CMK (cell line): ENCODE data around the gene RAB44.

Experiments used
- DNase-seq: peaks from one replicate; pipeline ENCODE4 v3.0.0-alpha.2; 2010; ENCODE audit warnings: low read depth

The RAB44 gene

DNA sequence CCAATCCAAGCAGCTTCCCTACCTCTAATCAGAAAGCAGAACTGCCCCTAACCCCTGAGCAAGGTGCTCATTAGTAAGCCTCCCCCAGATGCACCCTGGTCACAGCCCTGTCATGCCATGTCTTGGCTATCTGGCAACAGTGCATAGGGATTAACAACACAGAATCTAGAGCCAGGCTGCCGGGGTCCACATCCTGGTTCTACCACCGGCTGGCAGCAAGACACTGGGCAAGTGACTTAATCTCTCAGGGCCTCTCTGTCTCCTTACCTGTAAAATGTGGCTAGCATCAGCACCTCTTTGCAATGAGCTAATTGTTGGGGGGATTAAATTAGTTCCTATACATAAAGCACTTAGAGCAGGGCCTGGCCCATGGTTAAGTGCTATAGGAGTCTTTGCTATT, 73.5 kb downstream of the RAB44 start:
- no peak for DNase-seq

DNA sequence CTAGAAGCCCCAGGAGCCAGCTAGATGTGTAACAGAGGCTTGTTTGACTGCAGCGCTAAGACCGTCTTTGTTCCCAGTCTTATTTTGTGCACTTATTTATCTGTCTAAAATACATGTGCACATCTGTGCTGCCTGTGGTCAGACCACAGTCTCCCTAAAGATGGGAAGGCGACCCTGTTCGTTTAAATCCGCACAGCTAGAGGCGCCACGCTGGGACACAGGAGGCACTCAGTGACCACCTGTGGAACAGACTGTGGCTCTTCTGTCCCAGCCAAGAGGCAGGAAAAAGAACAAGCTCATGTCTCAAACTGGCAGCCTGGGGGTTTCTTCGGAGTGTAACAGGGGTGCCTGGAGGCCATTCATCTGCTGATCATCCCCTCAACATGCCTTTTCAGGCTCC, 74.8 kb downstream of the RAB44 start:
- DNase-seq, result peak; percentile 33

DNA sequence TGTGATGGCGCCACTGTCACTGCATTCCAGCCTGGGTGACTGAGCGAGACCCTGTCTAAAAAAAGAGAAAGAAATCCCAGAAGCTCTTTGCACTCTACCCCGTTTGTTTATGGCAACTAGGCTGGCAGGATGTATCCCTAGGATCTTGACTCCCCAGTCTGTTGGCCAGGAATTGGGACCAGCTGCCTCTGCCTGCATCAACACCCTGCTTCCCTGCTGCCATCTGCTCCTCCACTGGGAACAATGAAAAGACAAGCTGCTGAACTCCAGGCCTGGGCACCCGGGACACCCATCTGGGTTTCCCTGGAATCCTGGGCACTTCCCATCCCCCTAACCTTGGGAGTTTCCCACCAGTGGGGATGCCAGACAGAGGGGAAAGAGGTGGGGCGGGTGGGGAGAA, 76.7 kb downstream of the RAB44 start:
- no peak for DNase-seq

DNA sequence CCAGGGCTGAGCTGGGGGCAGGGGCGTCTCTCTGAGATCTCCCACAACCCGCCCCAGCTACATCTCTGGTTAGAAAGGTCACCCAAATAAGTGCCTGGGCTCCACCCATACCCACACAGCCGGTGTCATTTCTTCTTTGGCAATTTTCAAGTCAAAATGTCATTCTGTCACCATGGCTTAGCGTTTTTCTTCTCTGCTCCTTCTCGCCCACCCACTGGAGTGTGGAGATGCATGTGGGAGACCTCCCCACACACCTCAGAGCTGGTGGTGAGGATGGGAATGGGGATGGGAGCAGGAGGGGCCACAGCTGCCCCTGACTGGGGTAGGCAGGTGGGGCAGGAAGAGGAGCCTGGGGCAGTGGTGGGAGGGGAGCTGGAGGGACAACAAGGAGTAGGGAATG, 78.5 kb downstream of the RAB44 start:
- DNase-seq, result no peak

DNA sequence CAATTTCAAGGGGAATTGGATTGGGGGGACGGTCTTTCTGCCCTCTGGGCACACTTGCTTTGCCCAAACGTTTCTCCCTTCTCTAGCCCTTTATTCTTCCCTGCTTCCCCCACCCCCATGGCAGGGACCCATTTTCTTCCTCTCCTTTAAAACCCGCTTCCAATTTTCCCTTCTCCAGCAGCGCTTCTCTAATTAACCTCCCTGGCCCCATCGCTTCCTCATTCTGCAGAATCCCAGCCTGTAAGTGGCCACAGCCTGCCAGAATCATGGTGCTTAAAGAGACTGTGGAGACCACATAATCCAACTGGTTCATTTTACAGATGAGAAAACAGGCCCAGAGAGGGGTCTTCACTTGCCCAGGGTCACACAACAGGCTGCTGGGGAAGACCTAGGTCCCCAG, 80.2 kb downstream of the RAB44 start:
- DNase-seq, result no peak

DNA sequence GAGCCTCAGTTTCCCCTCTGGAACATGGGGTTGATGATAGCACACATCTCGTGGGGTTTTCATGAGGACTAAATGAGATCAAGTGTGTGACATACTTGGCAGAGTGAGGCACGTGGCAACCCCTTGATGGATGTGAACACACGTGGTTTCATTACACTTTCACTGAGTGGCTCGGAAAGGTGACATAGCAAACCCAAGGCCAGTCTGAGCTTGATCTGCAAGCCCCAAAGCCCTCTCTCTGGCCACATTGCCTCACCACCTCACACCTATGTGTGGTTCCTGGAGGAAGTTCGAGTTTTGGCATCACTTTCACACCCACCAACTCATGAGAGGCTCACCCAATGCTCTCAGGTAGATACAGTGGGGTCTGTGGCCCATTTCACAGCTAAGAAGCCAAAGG, 81.6 kb downstream of the RAB44 start:
- no peak for DNase-seq

DNA sequence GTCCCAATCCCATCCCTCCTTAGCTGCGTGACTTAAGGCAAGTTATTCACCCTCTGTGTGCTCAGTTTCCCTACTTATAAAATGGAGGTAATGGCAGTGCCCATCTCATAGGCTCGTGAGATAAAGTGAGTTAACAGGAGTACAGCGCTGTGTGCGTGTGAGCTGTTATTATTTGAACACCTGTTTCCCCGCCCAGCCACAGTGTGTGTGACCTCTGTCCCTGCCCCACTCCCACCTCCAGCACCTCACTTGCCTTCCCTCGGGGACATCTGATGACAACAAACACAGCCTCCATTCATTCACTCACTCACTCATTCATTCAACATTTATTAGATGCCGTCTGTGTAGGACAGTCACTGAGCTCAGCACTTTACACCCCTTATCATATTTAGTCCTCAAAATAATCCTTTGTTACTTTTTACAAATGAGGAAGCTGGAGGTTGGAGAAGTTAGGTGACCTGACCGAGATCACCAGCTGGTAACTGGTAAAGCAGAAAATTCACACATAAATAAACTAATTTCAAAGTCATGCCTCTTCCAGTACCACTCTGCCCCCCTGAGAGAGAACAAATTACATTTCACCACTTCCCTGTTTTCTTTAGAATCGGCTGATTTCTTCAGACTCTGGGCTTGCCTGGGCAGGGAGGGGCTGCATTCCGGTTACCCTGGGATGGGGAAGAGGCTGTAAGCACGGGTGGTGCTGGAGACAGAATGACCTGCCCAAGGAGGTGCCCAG, 83.0 kb downstream of the RAB44 start:
- DNase-seq, result no peak

DNA sequence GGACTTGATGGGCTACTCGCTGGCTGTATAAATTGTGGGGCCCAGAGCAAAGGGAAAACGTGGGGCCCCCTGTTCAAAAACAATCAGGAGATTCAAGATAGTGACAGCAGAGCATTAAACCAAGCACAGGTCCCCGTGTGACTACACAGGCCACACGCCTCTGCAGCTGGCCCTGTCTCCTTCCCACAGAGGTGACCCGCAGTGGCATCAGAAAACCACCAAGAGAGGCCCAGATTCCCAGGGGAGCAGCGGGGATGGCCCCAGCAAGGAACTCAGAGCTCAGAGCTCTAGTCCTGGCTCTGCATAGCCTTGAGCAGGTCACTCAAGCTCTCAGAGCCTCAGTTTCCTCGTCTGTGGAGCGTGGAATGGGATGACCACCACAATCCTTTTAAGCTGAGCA, 84.0 kb downstream of the RAB44 start:
- no peak for DNase-seq
